Measurements from ENCODE around the gene PRRX2. TPM values are rescaled to one million over a fixed set of nuclear protein-coding genes. Genes with fewer than 3 reads are reported as not detected.

Gene PRRX2
- total and polyA plus RNA-seq, 2 of the 13 experiments (the other 11 are each of a cell fraction or from before 2014, with no cell fraction given): 0.05 TPM; not detected in 1

DNA sequence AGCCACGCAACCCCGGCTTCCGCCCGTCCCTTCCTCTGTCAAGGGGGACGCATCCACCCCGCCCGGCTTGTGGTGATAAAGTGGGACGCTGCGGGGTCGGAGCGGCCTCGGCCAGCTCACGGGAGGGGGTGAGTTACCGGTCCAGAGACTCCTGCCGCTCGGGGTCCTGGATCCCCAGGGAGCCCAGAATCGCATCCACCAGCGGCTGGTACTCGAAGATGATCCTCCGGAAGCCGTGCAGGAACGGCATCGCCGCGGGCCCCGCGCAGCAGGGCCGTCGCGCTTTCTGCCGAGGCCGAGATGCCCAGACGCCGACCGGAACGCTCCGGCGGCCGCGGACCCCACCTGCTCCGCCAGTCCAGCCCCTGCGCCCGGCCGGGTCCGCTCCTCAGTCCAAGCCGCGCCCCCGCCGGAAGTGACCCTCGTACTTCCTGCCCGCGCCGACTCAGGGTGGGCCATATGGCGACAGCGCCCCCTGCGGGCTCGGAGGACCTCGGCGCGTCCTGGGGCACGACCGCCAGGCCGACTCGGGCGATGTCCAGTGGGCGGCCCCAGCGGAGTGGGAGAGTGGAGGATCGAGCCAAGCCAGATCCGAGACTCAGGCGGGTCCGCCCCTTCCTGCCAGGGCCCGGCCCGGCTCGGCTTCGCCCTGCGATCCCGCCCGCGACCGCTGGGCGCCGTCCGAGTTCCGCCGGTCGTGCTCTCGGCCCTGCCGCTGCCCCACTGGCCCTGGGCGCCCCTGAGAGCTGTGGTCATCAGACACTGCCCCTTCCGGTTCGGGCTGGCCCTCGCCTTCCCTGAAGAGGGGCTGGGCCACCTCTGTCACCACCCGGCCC is 23.5 kb upstream of the PRRX2 start, which contains the start of gene ASB6 (continued):
- TF ChIP-seq, protein P1, sequence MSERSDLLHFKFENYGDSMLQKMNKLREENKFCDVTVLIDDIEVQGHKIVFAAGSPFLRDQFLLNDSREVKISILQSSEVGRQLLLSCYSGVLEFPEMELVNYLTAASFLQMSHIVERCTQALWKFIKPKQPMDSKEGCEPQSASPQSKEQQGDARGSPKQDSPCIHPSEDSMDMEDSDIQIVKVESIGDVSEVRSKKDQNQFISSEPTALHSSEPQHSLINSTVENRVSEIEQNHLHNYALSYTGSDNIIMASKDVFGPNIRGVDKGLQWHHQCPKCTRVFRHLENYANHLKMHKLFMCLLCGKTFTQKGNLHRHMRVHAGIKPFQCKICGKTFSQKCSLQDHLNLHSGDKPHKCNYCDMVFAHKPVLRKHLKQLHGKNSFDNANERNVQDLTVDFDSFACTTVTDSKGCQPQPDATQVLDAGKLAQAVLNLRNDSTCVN (CRISPR knock-in tag; IDR thresholded peaks at IDR 0.05; ENCODE audit: borderline replicate concordance): peak; percentile 64; the same call in 1 of the 2 replicates
- TF ChIP-seq ZSCAN21 (CRISPR knock-in tag; IDR thresholded peaks at IDR 0.05; ENCODE audit: borderline replicate concordance) (peak; percentile 88; the same call in 1 of the 2 replicates), SMAD9 (CRISPR knock-in tag; IDR thresholded peaks at IDR 0.05) (no peak), SCMH1 (CRISPR knock-in tag; IDR thresholded peaks at IDR 0.05; ENCODE audit: borderline replicate concordance) (no peak), ZNF816 (CRISPR knock-in tag; IDR thresholded peaks at IDR 0.05; ENCODE audit: borderline replicate concordance) (peak; percentile 35; the same call in 1 of the 2 replicates), SP1 (IDR thresholded peaks at IDR 0.05) (no peak), SP1 (CRISPR knock-in tag; IDR thresholded peaks at IDR 0.05) (peak; percentile 91), NR1H2 (CRISPR knock-in tag; IDR thresholded peaks at IDR 0.05; ENCODE audit: borderline replicate concordance, low read depth) (no peak), ZNF562 (CRISPR knock-in tag; IDR thresholded peaks at IDR 0.05; ENCODE audit: borderline replicate concordance) (no peak), POLR2AphosphoS5 (IDR thresholded peaks at IDR 0.05; ENCODE audit: low read depth, low read length) (peak; percentile 40; the same call in 1 of the 2 replicates), ZNF282 (IDR thresholded peaks at IDR 0.05; ENCODE audit: partially characterized antibody) (no peak), ZNF234 (CRISPR knock-in tag; conservative IDR thresholded peaks at IDR 0.05) (peak; percentile 81), ZNF552 (CRISPR knock-in tag; IDR thresholded peaks at IDR 0.05; ENCODE audit: borderline replicate concordance) (peak; percentile 83; the same call in 1 of the 2 replicates), POLR2G (IDR thresholded peaks at IDR 0.05; ENCODE audit: low read depth, low read length) (peak; percentile 84), KMT2B (CRISPR knock-in tag; IDR thresholded peaks at IDR 0.05) (peak; percentile 86), SRY (CRISPR knock-in tag; IDR thresholded peaks at IDR 0.05) (peak; percentile 83), FOSL2 (CRISPR knock-in tag; IDR thresholded peaks at IDR 0.05) (peak; percentile 62), ZNF274 (CRISPR knock-in tag; IDR thresholded peaks at IDR 0.05) (peak; percentile 90), MIER2 (CRISPR knock-in tag; IDR thresholded peaks at IDR 0.05) (peak; percentile 69; the same call in 1 of the 2 replicates), ZNF660 (CRISPR knock-in tag; IDR thresholded peaks at IDR 0.05; ENCODE audit: borderline replicate concordance, low read depth) (no peak), ZNF670 (CRISPR knock-in tag; IDR thresholded peaks at IDR 0.05; ENCODE audit: borderline replicate concordance) (peak; percentile 92), XBP1 (CRISPR knock-in tag; IDR thresholded peaks at IDR 0.05) (no peak)
- TF ChIP-seq, protein P2, sequence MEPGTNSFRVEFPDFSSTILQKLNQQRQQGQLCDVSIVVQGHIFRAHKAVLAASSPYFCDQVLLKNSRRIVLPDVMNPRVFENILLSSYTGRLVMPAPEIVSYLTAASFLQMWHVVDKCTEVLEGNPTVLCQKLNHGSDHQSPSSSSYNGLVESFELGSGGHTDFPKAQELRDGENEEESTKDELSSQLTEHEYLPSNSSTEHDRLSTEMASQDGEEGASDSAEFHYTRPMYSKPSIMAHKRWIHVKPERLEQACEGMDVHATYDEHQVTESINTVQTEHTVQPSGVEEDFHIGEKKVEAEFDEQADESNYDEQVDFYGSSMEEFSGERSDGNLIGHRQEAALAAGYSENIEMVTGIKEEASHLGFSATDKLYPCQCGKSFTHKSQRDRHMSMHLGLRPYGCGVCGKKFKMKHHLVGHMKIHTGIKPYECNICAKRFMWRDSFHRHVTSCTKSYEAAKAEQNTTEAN (CRISPR knock-in tag; conservative IDR thresholded peaks at IDR 0.05): peak; percentile 65; the same call in 1 of the 2 replicates
- TF ChIP-seq, protein P3, sequence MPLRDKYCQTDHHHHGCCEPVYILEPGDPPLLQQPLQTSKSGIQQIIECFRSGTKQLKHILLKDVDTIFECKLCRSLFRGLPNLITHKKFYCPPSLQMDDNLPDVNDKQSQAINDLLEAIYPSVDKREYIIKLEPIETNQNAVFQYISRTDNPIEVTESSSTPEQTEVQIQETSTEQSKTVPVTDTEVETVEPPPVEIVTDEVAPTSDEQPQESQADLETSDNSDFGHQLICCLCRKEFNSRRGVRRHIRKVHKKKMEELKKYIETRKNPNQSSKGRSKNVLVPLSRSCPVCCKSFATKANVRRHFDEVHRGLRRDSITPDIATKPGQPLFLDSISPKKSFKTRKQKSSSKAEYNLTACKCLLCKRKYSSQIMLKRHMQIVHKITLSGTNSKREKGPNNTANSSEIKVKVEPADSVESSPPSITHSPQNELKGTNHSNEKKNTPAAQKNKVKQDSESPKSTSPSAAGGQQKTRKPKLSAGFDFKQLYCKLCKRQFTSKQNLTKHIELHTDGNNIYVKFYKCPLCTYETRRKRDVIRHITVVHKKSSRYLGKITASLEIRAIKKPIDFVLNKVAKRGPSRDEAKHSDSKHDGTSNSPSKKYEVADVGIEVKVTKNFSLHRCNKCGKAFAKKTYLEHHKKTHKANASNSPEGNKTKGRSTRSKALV (CRISPR knock-in tag; IDR thresholded peaks at IDR 0.05): peak; percentile 75
- TF ChIP-seq, protein P4, sequence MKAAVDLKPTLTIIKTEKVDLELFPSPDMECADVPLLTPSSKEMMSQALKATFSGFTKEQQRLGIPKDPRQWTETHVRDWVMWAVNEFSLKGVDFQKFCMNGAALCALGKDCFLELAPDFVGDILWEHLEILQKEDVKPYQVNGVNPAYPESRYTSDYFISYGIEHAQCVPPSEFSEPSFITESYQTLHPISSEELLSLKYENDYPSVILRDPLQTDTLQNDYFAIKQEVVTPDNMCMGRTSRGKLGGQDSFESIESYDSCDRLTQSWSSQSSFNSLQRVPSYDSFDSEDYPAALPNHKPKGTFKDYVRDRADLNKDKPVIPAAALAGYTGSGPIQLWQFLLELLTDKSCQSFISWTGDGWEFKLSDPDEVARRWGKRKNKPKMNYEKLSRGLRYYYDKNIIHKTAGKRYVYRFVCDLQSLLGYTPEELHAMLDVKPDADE (CRISPR knock-in tag; IDR thresholded peaks at IDR 0.05): no peak

Measured in HepG2 (cell line).